Activated naive CD8-positive, alpha-beta T cell treated with anti-CD3 and anti-CD28 coated beads, Interleukin-2, amount 10 ng/mL, durations not matched to agents 7 days and 5 days (primary cell): ENCODE results near the gene LDLRAP1. TPM values are rescaled to one million over a fixed set of nuclear protein-coding genes. Genes with fewer than 3 reads are reported as not detected.
"Not testable (repeated sequence)": the region's sequence is repeated elsewhere in the genome, so short reads cannot be mapped to it uniquely, and the experiment has no call there.

ENCODE experiments used
- ATAC-seq: fragments of 150-1000 bp; cut with Tn5 transposase; one replicate; pipeline ENCODE4 v1.10.0; 2021; ENCODE audit warnings: low read depth, moderate library complexity
- POLR2A ChIA-PET: fragments of 350-600 bp; sonication (Branson Sonifier 250); formaldehyde crosslinking; loops from one replicate; lab custom pipeline; 2021; ENCODE audit warnings: antibody characterized with exemption; lab: Charles Lee
- DNase-seq: peaks from one replicate; pipeline ENCODE4 v3.0.0; 2021
- H3K27ac Mint-ChIP-seq: one replicate; pipeline ENCODE4 v1.8.0; 2022; ENCODE audit warnings: mild to moderate bottlenecking, mixed read lengths
- H3K27me3 Mint-ChIP-seq: one replicate; pipeline ENCODE4 v1.8.0; 2022; ENCODE audit warnings: mild to moderate bottlenecking, moderate library complexity, mixed read lengths
- H3K36me3 Mint-ChIP-seq: one replicate; pipeline ENCODE4 v1.8.0; 2021; ENCODE audit warnings: mild to moderate bottlenecking, mixed read lengths
- H3K4me1 Mint-ChIP-seq: one replicate; pipeline ENCODE4 v1.8.0; 2021; ENCODE audit warnings: mixed read lengths
- H3K4me3 Mint-ChIP-seq: one replicate; pipeline ENCODE4 v1.8.0; 2022; ENCODE audit warnings: mild to moderate bottlenecking, moderate library complexity, mixed read lengths
- H3K9me3 Mint-ChIP-seq: one replicate; pipeline ENCODE4 v1.8.0; 2021; ENCODE audit warnings: mixed read lengths
- total RNA-seq, 2 experiments: library from RNA; stranded (reverse); gene quantifications; one replicate each; pipeline ENCODE4 v1.2.3, GENCODE V29; 2021

LDLRAP1 gene
- total RNA-seq, 2 experiments from 2014 or later = 77.3 to 79.6 TPM

GRCh38 chr1:25603779-25604538 lies 60.6 kb downstream of the LDLRAP1 start:
- POLR2A ChIA-PET, H3K27ac Mint-ChIP-seq, H3K4me3 Mint-ChIP-seq, H3K4me1 Mint-ChIP-seq, DNase-seq, ATAC-seq, H3K9me3 Mint-ChIP-seq, H3K36me3 Mint-ChIP-seq: not testable (repeated sequence)
- peaks cover 15% of the 10 kb centered on the region for H3K27me3 Mint-ChIP-seq

- Mint-ChIP-seq H3K9me3 (no peaks in the 10 kb centered on the region), H3K4me3 (no peak overlapping the region), H3K4me1 (peaks cover 7% of the 10 kb centered on the region), H3K27me3 (peaks cover 33% of the 10 kb centered on the region), H3K36me3 (no peaks in the 10 kb centered on the region), H3K27ac (no peak overlapping the region)
- ATAC-seq (no peak), DNase-seq (no peak)
- POLR2A ChIA-PET = interaction anchor here (0.7 to 1.0 kb wide), 3 partner anchors 10 to 459 kb away, joined by 4 to 7 read pairs (median 6); no protein-coding TSS in a partner anchor
Measured at GRCh38 chr1:25607123-25607522, 63.7 kb downstream of the LDLRAP1 start.

GRCh38 chr1:25608488-25609178 lies 65.2 kb downstream of the LDLRAP1 start:
- peak; percentile 98 for ATAC-seq
- H3K4me1 Mint-ChIP-seq = peaks cover 7% of the 10 kb centered on the region
- peak overlapping the region; percentile 31 for H3K4me3 Mint-ChIP-seq
- H3K9me3 Mint-ChIP-seq = no peaks in the 10 kb centered on the region
- POLR2A ChIA-PET = interaction anchor here (0.7 to 1.0 kb wide), 7 partner anchors 10 to 210 kb away, joined by 3 to 6 read pairs (median 3); no protein-coding TSS in a partner anchor
- no peaks in the 10 kb centered on the region for H3K36me3 Mint-ChIP-seq
- peaks cover 48% of the 10 kb centered on the region for H3K27me3 Mint-ChIP-seq
- peak; percentile 83 for DNase-seq
- H3K27ac Mint-ChIP-seq = no peak overlapping the region

GRCh38 chr1:25609921-25610320 lies 66.5 kb downstream of the LDLRAP1 start:
- Mint-ChIP-seq H3K9me3 (no peaks in the 10 kb centered on the region), H3K36me3 (no peaks in the 10 kb centered on the region), H3K27ac (no peak overlapping the region), H3K4me3 (no peak overlapping the region), H3K4me1 (peaks cover 16% of the 10 kb centered on the region), H3K27me3 (peaks cover 51% of the 10 kb centered on the region)
- DNase-seq (no peak), ATAC-seq (no peak)
- POLR2A ChIA-PET = no interaction called here

- ATAC-seq = no peak
Measured at GRCh38 chr1:25610822-25611630, 67.6 kb downstream of the LDLRAP1 start.

GRCh38 chr1:25611843-25612242 lies 68.4 kb downstream of the LDLRAP1 start:
- peaks cover 42% of the 10 kb centered on the region for H3K27me3 Mint-ChIP-seq
- H3K4me3 Mint-ChIP-seq = no peak overlapping the region
- no peak overlapping the region for H3K27ac Mint-ChIP-seq
- H3K36me3 Mint-ChIP-seq = no peaks in the 10 kb centered on the region
- no peaks in the 10 kb centered on the region for H3K9me3 Mint-ChIP-seq
- DNase-seq = no peak
- POLR2A ChIA-PET = no interaction called here
- ATAC-seq = no peak
- peaks cover 26% of the 10 kb centered on the region for H3K4me1 Mint-ChIP-seq

More at GRCh38 chr1:25610822-25611630, 67.6 kb downstream of the LDLRAP1 start:
- no peak for DNase-seq
- Mint-ChIP-seq H3K9me3 (no peaks in the 10 kb centered on the region), H3K27ac (no peak overlapping the region), H3K4me1 (peaks cover 26% of the 10 kb centered on the region), H3K36me3 (no peaks in the 10 kb centered on the region), H3K27me3 (peaks cover 46% of the 10 kb centered on the region), H3K4me3 (no peak overlapping the region)
- POLR2A ChIA-PET = no interaction called here

GRCh38 chr1:25612421-25612820 lies 69.0 kb downstream of the LDLRAP1 start:
- Mint-ChIP-seq H3K27me3 (peaks cover 42% of the 10 kb centered on the region), H3K36me3 (no peaks in the 10 kb centered on the region), H3K4me1 (peaks cover 26% of the 10 kb centered on the region), H3K9me3 (no peaks in the 10 kb centered on the region), H3K4me3 (no peak overlapping the region), H3K27ac (no peak overlapping the region)
- ATAC-seq = no peak
- POLR2A ChIA-PET = no interaction called here
- no peak for DNase-seq

GRCh38 chr1:25613091-25613490 lies 69.7 kb downstream of the LDLRAP1 start:
- H3K4me3 Mint-ChIP-seq = no peak overlapping the region
- no peaks in the 10 kb centered on the region for H3K9me3 Mint-ChIP-seq
- H3K27me3 Mint-ChIP-seq = peaks cover 42% of the 10 kb centered on the region
- H3K4me1 Mint-ChIP-seq = peaks cover 26% of the 10 kb centered on the region
- POLR2A ChIA-PET = no interaction called here
- no peak for ATAC-seq
- no peaks in the 10 kb centered on the region for H3K36me3 Mint-ChIP-seq
- no peak for DNase-seq
- H3K27ac Mint-ChIP-seq = no peak overlapping the region

GRCh38 chr1:25614501-25615171 lies 71.2 kb downstream of the LDLRAP1 start:
- Mint-ChIP-seq H3K27ac (peak overlapping the region; percentile 65), H3K27me3 (peaks cover 35% of the 10 kb centered on the region), H3K36me3 (no peaks in the 10 kb centered on the region), H3K9me3 (no peaks in the 10 kb centered on the region), H3K4me3 (peak overlapping the region; percentile 73), H3K4me1 (peaks cover 38% of the 10 kb centered on the region)
- no peak for ATAC-seq
- no peak for DNase-seq
- POLR2A ChIA-PET = interaction anchor here (0.9 to 1.5 kb wide), 3 partner anchors 17 to 205 kb away, joined by 3 read pairs; partner anchors contain the start of gene MTFR1L

GRCh38 chr1:25615172-25615541 lies 71.8 kb downstream of the LDLRAP1 start:
- no peak for DNase-seq
- peak overlapping the region; percentile 73 for H3K4me3 Mint-ChIP-seq
- H3K27ac Mint-ChIP-seq = peak overlapping the region; percentile 54
- peaks cover 43% of the 10 kb centered on the region for H3K4me1 Mint-ChIP-seq
- no peaks in the 10 kb centered on the region for H3K9me3 Mint-ChIP-seq
- POLR2A ChIA-PET = interaction anchor here (0.9 to 1.5 kb wide), 3 partner anchors 17 to 205 kb away, joined by 3 read pairs; partner anchors contain the start of gene MTFR1L
- ATAC-seq = no peak
- peaks cover 30% of the 10 kb centered on the region for H3K27me3 Mint-ChIP-seq
- peaks cover 4% of the 10 kb centered on the region for H3K36me3 Mint-ChIP-seq

GRCh38 chr1:25615563-25616094 lies 72.2 kb downstream of the LDLRAP1 start:
- peaks cover 46% of the 10 kb centered on the region for H3K4me1 Mint-ChIP-seq
- ATAC-seq (no peak), DNase-seq (no peak)
- peak overlapping the region; percentile 73 for H3K4me3 Mint-ChIP-seq
- H3K9me3 Mint-ChIP-seq = no peaks in the 10 kb centered on the region
- H3K27me3 Mint-ChIP-seq = peaks cover 26% of the 10 kb centered on the region
- peaks cover 6% of the 10 kb centered on the region for H3K36me3 Mint-ChIP-seq
- peak overlapping the region; percentile 54 for H3K27ac Mint-ChIP-seq
- POLR2A ChIA-PET = interaction anchor here (0.9 to 1.3 kb wide), 2 partner anchors 18 to 62 kb away, joined by 3 read pairs; no protein-coding TSS in a partner anchor
